Progenitor cell of endocrine pancreas (in vitro differentiated cells): Measurements from ENCODE around the gene CYP26B1. TPM values are rescaled to one million over a fixed set of nuclear protein-coding genes. Genes with fewer than 3 reads are reported as not detected.

Experiments used
- DNase-seq: peaks from one replicate; pipeline ENCODE4 v3.0.0; 2021; ENCODE audit warnings: low spot score; ENCODE audit not compliant: unreplicated experiment
- H3K27ac Mint-ChIP-seq: 2 replicates; pipeline ENCODE4 v1.8.0; 2021; ENCODE audit warnings: mild to moderate bottlenecking, moderate library complexity, mixed read lengths
- H3K27me3 Mint-ChIP-seq: 2 replicates; pipeline ENCODE4 v1.8.0; 2021; ENCODE audit warnings: mixed read lengths
- H3K36me3 Mint-ChIP-seq: 2 replicates; pipeline ENCODE4 v1.8.0; 2022; ENCODE audit warnings: mixed read lengths; ENCODE audit not compliant: insufficient read depth
- H3K4me1 Mint-ChIP-seq: 2 replicates; pipeline ENCODE4 v1.8.0; 2021; ENCODE audit warnings: low read depth, mixed read lengths
- H3K4me3 Mint-ChIP-seq: 2 replicates; pipeline ENCODE4 v1.8.0; 2021; ENCODE audit warnings: low read depth, mild to moderate bottlenecking, moderate library complexity, mixed read lengths
- H3K9me3 Mint-ChIP-seq: 2 replicates; pipeline ENCODE4 v1.8.0; 2021; ENCODE audit warnings: low read depth, mixed read lengths
- total RNA-seq: library from RNA; stranded (reverse); gene quantifications from 2 replicates; pipeline ENCODE4 v1.2.1, GENCODE V29; 2021
- TF ChIP-seq, protein P1 (sequence below): fragments of 200-600 bp; sonication (generic); IDR thresholded peaks from one replicate; pipeline ENCODE4 v1.5.0; 2021; ENCODE audit warnings: antibody characterized with exemption, mild to moderate bottlenecking; ENCODE audit not compliant: unreplicated experiment

CYP26B1 gene
- total RNA-seq, 1 donor from 2014 or later = 31.5 TPM

DNA sequence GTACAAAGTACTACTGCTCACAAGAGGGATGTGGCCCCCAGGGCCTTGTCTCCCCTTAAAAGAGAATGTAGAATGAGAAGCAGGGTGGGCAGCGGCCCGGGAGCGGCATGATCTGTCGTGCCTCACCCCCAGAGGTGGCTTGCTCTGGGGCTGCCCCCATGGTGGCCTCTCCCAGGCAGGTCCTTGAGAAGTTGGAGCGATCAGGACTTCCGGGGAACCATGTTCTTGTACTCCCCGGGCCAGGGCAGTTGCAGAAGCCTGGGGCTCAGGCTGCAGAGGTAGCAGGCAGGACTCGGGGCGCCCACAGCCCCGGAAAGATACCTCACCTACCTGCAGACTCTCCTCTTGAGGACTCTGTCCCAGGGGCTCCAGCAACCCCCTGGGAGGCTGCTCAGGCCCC is 62.6 kb downstream of the CYP26B1 start:
- H3K4me1 Mint-ChIP-seq = no peaks in the 10 kb centered on the region
- H3K36me3 Mint-ChIP-seq = peaks cover 3% of the 10 kb centered on the region
- peaks cover 4% of the 10 kb centered on the region for H3K9me3 Mint-ChIP-seq
- TF ChIP-seq, protein P1, sequence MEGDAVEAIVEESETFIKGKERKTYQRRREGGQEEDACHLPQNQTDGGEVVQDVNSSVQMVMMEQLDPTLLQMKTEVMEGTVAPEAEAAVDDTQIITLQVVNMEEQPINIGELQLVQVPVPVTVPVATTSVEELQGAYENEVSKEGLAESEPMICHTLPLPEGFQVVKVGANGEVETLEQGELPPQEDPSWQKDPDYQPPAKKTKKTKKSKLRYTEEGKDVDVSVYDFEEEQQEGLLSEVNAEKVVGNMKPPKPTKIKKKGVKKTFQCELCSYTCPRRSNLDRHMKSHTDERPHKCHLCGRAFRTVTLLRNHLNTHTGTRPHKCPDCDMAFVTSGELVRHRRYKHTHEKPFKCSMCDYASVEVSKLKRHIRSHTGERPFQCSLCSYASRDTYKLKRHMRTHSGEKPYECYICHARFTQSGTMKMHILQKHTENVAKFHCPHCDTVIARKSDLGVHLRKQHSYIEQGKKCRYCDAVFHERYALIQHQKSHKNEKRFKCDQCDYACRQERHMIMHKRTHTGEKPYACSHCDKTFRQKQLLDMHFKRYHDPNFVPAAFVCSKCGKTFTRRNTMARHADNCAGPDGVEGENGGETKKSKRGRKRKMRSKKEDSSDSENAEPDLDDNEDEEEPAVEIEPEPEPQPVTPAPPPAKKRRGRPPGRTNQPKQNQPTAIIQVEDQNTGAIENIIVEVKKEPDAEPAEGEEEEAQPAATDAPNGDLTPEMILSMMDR = no peak
- peaks cover 4% of the 10 kb centered on the region for H3K27me3 Mint-ChIP-seq
- no peak for DNase-seq
- H3K27ac Mint-ChIP-seq = no peak overlapping the region
- no peak overlapping the region for H3K4me3 Mint-ChIP-seq

DNA sequence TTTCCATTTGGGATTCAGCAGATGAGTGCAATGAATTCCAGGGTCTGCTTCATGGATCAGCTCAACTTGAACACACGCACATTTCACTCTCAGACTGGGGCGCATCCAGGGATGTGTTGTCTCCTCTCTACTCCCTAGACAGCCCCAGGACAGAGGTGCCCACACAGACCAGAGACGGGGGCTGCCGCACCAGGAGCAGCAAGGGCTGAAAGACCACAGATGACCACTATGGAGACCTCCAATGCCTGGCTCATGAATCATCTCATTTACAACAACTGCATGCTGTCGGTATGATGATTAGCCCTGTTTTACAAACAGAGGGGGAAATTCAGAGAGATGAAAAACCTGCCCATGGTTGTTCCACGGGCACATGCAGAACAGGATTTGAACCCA is 63.1 kb downstream of the CYP26B1 start:
- Mint-ChIP-seq H3K36me3 (peaks cover 3% of the 10 kb centered on the region), H3K9me3 (peaks cover 4% of the 10 kb centered on the region), H3K4me3 (no peak overlapping the region), H3K27me3 (peaks cover 7% of the 10 kb centered on the region), H3K27ac (no peak overlapping the region), H3K4me1 (no peaks in the 10 kb centered on the region)
- TF ChIP-seq, protein P1 = no peak
- no peak for DNase-seq

DNA sequence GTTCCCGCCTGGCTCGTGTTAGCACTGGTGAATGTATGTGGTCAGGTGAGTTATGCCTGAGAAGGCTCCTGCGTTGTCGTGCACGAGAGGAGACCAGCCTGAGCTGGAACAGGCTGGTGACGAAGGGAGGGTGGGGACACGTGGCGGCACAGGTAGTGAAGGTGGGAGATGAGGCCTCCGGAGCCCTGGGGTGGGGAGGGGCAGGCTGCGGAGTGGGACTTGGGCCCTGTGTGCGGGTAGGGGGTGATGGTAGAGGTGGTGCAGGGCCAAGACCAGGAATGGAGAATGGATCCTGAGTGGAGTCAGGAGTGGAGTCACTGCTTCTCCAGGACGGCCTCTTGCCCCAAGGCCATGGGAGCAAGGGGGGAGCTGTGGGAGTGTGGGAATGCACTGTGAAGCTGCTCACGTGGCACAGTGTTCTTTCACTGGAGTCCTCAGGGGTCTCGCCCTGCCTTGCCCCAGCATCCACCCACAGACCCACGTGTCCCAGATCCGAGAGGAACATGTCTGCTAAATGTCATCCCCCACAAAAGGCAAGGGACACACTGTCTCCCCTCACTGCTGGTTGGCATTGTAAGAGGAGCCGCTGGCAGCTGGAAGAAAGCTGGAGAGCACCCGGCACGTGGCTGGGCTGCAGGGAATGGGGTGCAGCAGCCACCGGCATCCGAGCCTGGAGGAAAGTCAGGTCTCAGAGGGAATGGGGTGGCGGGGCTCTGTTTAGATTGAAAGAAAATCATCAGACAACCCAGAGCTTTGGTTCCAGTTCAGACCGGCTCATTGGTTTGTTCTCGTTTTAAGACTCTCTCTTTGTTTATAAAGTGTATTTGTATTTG is 63.7 kb downstream of the CYP26B1 start:
- Mint-ChIP-seq H3K27ac (no peak overlapping the region), H3K4me3 (no peak overlapping the region), H3K9me3 (peaks cover 4% of the 10 kb centered on the region), H3K4me1 (no peaks in the 10 kb centered on the region), H3K36me3 (peaks cover 3% of the 10 kb centered on the region), H3K27me3 (peaks cover 7% of the 10 kb centered on the region)
- TF ChIP-seq, protein P1 = no peak
- DNase-seq = no peak

DNA sequence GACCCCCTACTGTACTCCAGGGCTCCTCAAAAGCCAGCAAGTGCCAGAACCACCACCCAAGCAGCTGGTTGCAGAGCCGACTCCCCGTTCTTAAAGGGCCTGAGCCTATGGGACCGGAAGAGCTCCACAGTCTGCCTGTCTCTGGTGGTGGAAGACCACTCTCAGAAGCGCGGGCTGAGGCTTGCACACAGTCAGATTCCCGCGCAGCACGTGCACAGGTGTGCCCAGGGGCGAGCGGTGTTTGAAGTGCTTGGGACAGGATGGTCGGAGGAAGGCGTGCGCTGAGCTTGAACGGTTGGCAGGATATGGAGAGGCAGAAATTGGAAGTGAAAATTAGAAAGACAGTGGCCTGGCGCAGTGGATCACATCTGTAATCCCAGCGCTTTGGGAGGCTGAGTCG is 64.8 kb downstream of the CYP26B1 start:
- TF ChIP-seq, protein P1 = no peak
- peaks cover under 1% of the 10 kb centered on the region for H3K36me3 Mint-ChIP-seq
- peaks cover 4% of the 10 kb centered on the region for H3K9me3 Mint-ChIP-seq
- peaks cover 7% of the 10 kb centered on the region for H3K27me3 Mint-ChIP-seq
- H3K4me1 Mint-ChIP-seq = peaks cover 5% of the 10 kb centered on the region
- H3K4me3 Mint-ChIP-seq = no peak overlapping the region
- DNase-seq = no peak
- H3K27ac Mint-ChIP-seq = no peak overlapping the region

DNA sequence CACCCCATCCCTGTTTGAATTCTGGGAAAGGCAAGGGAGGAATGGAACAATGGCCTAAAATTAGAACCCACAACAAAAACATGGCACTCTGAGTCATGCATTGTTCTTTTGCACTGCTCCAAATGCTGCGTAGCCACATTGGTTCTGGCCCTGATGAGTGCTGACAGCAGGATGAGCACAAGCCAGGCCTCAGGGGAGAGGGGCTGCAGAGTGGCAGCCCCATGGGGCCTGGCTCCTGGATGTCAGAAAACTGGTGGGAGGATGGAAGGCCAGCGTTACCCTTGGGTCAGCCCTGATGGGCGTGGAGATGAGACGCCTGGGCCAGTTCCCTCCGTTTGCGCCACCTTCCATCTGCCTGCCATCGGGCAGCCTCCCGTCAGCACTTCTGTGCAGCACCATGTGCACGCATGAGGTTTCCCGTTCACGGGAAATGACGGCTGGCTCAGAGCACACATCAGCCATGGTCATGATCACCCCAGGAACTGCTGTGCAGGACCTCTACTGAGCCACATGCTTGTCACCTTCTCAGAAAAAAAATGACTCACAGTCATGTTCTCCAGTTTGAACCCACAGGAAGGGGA is 65.6 kb downstream of the CYP26B1 start:
- Mint-ChIP-seq H3K4me1 (peaks cover 11% of the 10 kb centered on the region), H3K36me3 (no peaks in the 10 kb centered on the region), H3K4me3 (no peak overlapping the region), H3K9me3 (peaks cover 9% of the 10 kb centered on the region), H3K27ac (no peak overlapping the region), H3K27me3 (peaks cover 7% of the 10 kb centered on the region)
- DNase-seq = no peak
- TF ChIP-seq, protein P1 = no peak
